ENCODE results near the gene IPO11. TPM values are rescaled to one million over a fixed set of nuclear protein-coding genes. Genes with fewer than 3 reads are reported as not detected.

Gene IPO11
- 90.1 and 98.2 TPM in 2 replicates for total RNA-seq

- peak; percentile 98 to 99 for DNase-seq (ENCODE audit: low read depth in 2 of 2)
Observed at GRCh38 chr5:62412549-62413329, at the start of gene IPO11. TSS of gene IPO11 (plus strand) at chr5:62412763. CDS start at chr5:62437280, 24,517 bp downstream.

- DNase-seq (ENCODE audit: low read depth in 2 of 2): no peak
Observed at GRCh38 chr5:62369039-62369438, 43.5 kb upstream of the IPO11 start.

DNA sequence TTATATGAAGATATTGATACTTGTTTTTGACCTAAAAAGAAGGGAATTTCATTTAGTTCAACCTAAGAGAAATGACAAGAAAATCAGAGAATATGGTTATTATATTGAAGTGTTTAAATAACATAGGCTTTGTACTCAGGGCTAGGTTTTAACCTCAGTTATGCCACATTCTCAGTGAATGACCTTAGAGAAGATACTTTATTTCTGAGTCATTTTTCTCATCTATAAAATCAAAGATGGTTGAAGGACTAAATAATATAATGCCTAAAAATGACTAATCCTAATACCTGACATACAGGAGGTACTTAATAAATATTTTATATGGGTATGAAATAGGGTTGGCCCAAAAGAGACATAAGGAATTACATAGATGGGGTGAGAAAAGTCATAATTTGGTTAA lies 41.2 kb upstream of the IPO11 start:
- no peak for DNase-seq (ENCODE audit: low read depth in 2 of 2)

- no peak for DNase-seq (ENCODE audit: low read depth in 2 of 2)
Observed at GRCh38 chr5:62372600-62372999, 40.0 kb upstream of the IPO11 start.

GRCh38 chr5:62373382-62373781 lies 39.2 kb upstream of the IPO11 start:
- no peak for DNase-seq (ENCODE audit: low read depth in 2 of 2)

- no peak for DNase-seq (ENCODE audit: low read depth in 2 of 2)
Observed at GRCh38 chr5:62374090-62374489, 38.5 kb upstream of the IPO11 start.

GRCh38 chr5:62375627-62376026 lies 36.9 kb upstream of the IPO11 start:
- no peak for DNase-seq (ENCODE audit: low read depth in 2 of 2)

DNA sequence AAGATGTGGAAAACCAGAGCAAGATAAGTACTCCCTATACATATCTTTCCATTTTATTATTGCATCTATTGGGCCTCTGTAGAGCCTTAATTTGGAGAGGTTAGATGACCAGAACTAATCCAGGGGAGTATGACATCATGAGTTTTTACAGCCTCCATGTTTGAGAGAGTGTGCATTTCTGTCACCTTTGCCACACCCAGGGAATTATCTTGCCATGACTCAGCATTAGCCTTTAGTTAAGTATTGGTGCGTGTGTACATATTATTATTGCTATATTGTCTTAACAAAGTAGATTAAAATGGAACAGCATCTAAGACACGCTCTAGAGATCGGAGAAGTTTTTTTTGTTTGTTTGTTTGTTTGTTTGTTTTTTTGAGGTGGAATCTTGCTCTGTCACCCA lies 36.5 kb upstream of the IPO11 start:
- no peak for DNase-seq (ENCODE audit: low read depth in 2 of 2)

DNA sequence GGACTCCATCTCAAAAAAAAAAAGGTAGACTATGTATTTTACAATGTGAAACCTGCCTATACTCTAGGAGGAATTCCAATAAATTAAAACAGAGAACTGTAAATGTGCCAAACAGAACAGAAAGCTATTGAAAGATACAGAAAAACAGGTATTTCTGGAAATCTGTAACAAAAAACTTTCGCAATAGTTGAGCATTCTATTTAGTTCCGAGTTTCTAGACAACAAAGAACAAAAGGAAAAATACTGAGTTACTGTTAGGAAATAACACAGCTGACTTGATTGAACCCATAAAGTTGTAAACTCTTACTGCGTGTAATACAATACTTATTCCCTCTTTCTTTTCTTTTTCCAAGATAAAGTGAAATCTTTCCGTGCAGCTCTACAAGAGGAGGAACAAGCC lies 27.4 kb upstream of the IPO11 start:
- DNase-seq (ENCODE audit: low read depth in 2 of 2): peak in 1 of 2 donors; percentile 27

GRCh38 chr5:62385816-62386400 lies 26.7 kb upstream of the IPO11 start:
- peak in 1 of 2 donors; percentile 32 for DNase-seq (ENCODE audit: low read depth in 2 of 2)

- DNase-seq (ENCODE audit: low read depth in 2 of 2): no peak
Observed at GRCh38 chr5:62386824-62387223, 25.7 kb upstream of the IPO11 start.

DNA sequence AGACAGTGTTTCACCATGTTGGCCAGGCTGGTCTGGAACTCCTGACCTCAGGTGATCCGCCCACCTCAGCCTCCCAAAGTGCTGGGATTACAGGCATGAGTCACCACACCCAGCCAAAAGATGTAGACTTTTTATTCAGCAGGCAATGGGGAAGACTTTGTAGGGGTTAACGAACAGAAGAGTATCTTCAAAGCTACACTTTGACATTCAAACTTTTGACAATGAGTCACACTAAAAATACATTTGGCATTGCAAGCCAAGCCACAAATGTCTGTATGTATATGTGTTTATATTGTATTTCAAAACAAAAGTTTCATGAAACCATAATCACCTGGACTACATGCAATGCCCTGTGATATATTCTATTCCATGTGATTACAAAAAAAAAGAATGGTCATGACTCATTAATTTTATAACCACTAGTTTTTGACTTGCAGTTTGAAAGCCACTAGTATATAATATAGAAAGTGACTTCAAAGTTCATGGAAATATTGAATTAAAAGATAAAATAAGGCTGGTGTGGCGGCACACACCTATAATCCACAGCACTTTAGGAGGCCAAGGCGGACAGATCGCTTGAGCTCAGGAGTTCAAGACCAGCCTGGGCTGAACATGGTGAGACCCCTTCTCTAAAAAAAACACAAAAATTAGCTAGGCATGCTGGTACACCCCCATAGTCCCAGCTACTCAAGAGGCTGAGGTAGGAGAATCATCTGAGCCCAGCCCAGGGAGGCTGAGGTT lies 17.2 kb upstream of the IPO11 start:
- DNase-seq (ENCODE audit: low read depth in 2 of 2): no peak

- DNase-seq (ENCODE audit: low read depth in 2 of 2): peak; percentile 95 to 98
Observed at GRCh38 chr5:62403411-62404250, 8.9 kb upstream of the IPO11 start, which contains the start of gene DIMT1. TSS of gene DIMT1 (minus strand) at chr5:62403905. CDS start at chr5:62403772, 133 bp downstream.

- DNase-seq (ENCODE audit: low read depth in 2 of 2): no peak
Observed at GRCh38 chr5:62413711-62414110, 1.1 kb downstream of the IPO11 start.

GRCh38 chr5:62418462-62419076 lies 6.0 kb downstream of the IPO11 start:
- DNase-seq (ENCODE audit: low read depth in 2 of 2): no peak

- DNase-seq (ENCODE audit: low read depth in 2 of 2): no peak
Observed at GRCh38 chr5:62419609-62420008, 7.0 kb downstream of the IPO11 start.

DNA sequence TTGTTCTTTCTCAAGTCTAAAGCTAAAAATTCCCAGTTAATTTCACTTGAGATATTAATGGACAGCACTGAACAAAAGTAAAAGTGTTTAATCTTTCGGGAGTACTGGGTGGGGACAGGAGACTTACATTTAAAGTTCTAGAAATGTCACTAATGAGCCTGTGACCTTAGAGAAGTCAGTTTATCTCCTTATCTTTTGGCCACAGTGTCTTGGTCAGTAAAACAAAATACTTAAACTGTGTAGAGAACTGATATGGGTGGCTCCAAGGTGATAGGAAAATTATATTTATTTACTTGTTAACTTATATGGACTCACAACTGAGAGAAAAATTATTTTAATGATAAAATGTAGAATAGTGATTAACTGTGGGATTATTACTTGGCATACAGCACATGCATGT lies 8.9 kb downstream of the IPO11 start:
- no peak for DNase-seq (ENCODE audit: low read depth in 2 of 2)

DNA sequence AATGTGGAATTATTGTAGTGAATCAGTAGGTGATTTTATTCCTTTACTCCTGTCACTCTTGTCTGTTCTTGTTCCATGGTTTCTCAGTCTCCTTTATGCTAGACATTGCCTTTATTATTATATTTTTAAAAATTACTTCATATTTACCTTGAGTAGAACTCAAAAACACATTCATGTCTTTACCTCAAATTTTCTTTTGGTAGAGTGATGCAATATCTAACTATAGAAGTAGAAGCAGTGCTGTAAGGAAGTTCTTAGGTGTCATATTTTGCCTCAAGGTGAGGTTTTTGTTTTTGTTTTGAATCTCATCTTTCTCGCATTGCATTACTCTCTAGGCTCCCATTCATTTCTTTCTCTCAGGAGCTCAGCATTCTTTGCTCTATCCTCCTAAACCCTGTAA lies 12.2 kb downstream of the IPO11 start:
- DNase-seq (ENCODE audit: low read depth in 2 of 2): no peak

DNA sequence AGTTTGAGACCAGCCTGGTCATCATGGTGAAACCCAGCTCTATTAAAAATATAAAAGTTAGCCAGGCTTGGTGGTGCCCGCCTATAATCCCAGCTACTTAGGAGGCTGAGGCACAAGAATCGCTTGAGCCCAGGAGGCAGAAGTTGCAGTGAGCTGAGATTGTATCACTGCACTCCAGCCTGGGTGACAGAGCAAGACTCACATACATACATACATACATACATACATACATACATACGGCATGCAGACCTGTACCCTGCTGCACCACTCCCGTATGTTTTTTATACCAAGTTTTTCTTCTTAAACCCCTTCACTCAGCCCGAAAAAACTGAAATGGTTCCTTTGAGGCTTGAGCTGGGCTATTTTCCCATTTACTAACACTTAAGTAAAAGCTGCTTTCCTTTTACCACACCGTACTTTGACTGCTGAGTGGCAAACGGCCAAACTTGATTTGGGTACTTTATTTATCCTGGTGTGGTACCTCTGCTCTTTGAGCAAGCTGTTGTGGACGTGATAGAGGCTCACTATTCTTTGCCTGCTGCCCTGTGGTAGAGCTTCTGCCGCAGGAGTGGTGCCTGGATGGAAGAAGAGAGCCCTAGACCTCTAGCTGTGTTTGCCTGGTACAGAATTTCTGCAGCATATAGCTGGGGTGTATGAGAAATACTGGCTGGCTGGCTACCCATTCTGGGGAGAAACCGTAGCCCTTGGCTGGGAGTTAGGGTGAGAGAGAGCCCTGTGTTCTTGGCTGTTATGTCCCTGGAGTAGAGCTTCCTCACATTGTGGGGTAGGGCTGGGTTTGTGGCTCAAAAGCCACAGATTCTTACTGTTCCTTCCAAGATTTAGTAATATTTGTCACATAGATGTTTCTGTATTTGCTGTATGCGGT lies 19.4 kb downstream of the IPO11 start:
- no peak for DNase-seq (ENCODE audit: low read depth in 2 of 2)

- DNase-seq (ENCODE audit: low read depth in 2 of 2): no peak
Observed at GRCh38 chr5:62432621-62433064, 20.1 kb downstream of the IPO11 start.

Data from dermis microvascular lymphatic vessel endothelial cell (primary cell).